Gastroesophageal sphincter (tissue), 4 donors: Measurements from ENCODE around the gene NUP93. TPM values are rescaled to one million over a fixed set of nuclear protein-coding genes. Genes with fewer than 3 reads are reported as not detected.

ENCODE experiments used
- ATAC-seq: fragments of 150-250 bp; one replicate; pipeline ENCODE4 v1.9.1; 2016; ENCODE audit warnings: mild to moderate bottlenecking, moderate library complexity
- H3K27ac ChIP-seq, 4 donors: fragments of 200-600 bp; sonication (generic) in 3 of 4; 1 replicate in 3 of 4; 2 replicates in 1 of 4; pipeline ENCODE4 v1.5.1; 2016 to 2019
- H3K27me3 ChIP-seq: fragments of 200-600 bp; sonication (generic); one replicate; pipeline ENCODE4 v1.5.1; 2019
- H3K36me3 ChIP-seq, 2 donors: fragments of 200-600 bp; sonication (generic); one replicate each; pipeline ENCODE4 v1.5.1; 2019; ENCODE audit warnings: control low read depth in 1 of 2
- H3K4me1 ChIP-seq, 3 donors: fragments of 200-600 bp; sonication (generic); 1 replicate in 2 of 3; 2 replicates in 1 of 3; pipeline ENCODE4 v1.5.1; 2016 to 2019; ENCODE audit warnings: control low read depth in 2 of 3
- H3K4me3 ChIP-seq, 2 donors: fragments of 200-600 bp; sonication (generic); one replicate each; pipeline ENCODE4 v1.5.1; 2019; ENCODE audit warnings: mild to moderate bottlenecking in 1 of 2, moderate library complexity in 1 of 2
- H3K9me3 ChIP-seq, 3 donors: fragments of 200-600 bp; sonication (generic); one replicate each; pipeline ENCODE4 v1.5.1; 2017 to 2019; ENCODE audit warnings: control low read depth in 2 of 3
- CTCF ChIP-seq, 4 experiments: fragments of 200-600 bp in 2 of 4; fragments of 450-650 bp in 2 of 4; sonication (generic) in 1 of 4; IDR thresholded peaks; one replicate each; pipeline ENCODE4 v1.5.1; 2017 to 2019; ENCODE audit warnings: antibody characterized with exemption in 4 of 4, mild to moderate bottlenecking in 2 of 4, moderate library complexity in 2 of 4
- EP300 ChIP-seq: sonication (generic); formaldehyde crosslinking; IDR thresholded peaks from one replicate; pipeline ENCODE4 v1.6.1; 2017; ENCODE audit warnings: antibody characterized with exemption, mild to moderate bottlenecking
- POLR2A ChIP-seq, 2 donors: fragments of 450-650 bp; IDR thresholded peaks; one replicate each; pipeline ENCODE4 v1.6.1; 2017; ENCODE audit warnings: antibody characterized with exemption in 2 of 2, mild to moderate bottlenecking in 2 of 2, moderate library complexity in 1 of 2
- POLR2AphosphoS5 ChIP-seq: sonication (generic); formaldehyde crosslinking; IDR thresholded peaks from one replicate; pipeline ENCODE4 v1.6.1; 2017; ENCODE audit warnings: antibody characterized with exemption
- WGBS, 2 donors: methylation state at CpG; one replicate each; pipeline ENCODE4 v1.1.5; 2018; ENCODE audit warnings: low coverage in 1 of 2; 5-methylcytosine and 5-hydroxymethylcytosine counted together
- total RNA-seq, 4 donors: library from RNA; depleted of rRNA; stranded (reverse); fragments of >200 nt; gene quantifications; one replicate each; pipeline ENCODE4 v1.1.0, GENCODE V29; 2016

Gene NUP93
- total RNA-seq, 4 donors from 2014 or later = 37.6 to 39.3 (median 38.9) TPM

- no peak for ATAC-seq
- Histone ChIP-seq H3K36me3 (no peaks in the 10 kb centered on the region), H3K27ac (no peak overlapping the region), H3K9me3 (no peaks in the 10 kb centered on the region), H3K4me1 (peaks cover 5 to 25% (median 5%) of the 10 kb centered on the region in 3 donors), H3K4me3 (no peak overlapping the region), H3K27me3 (no peaks in the 10 kb centered on the region)
- no peak for TF ChIP-seq CTCF (IDR thresholded peaks at IDR 0.05)
- TF ChIP-seq POLR2AphosphoS5 = no peak
- TF ChIP-seq POLR2A (IDR thresholded peaks at IDR 0.05) = no peak
- TF ChIP-seq EP300 = no peak
- WGBS, 2 donors = 17 to 72% methylated on average over 1 to 4 of the region's 4 CpGs
These were observed 45.2 kb downstream of the NUP93 start for GRCh38 chr16:56775162-56775561.

GRCh38 chr16:56776562-56776961, 46.6 kb downstream of the NUP93 start:
- Histone ChIP-seq H3K4me3 (no peak overlapping the region), H3K4me1 (peaks cover 3 to 21% (median 5%) of the 10 kb centered on the region in 3 donors), H3K27ac (peak overlapping the region in 2 of 4 donors; percentile 4 to 11), H3K36me3 (no peaks in the 10 kb centered on the region), H3K9me3 (no peaks in the 10 kb centered on the region), H3K27me3 (no peaks in the 10 kb centered on the region)
- 0 to 17% methylated on average over 1 of the region's 1 CpG for WGBS, 2 donors
- ATAC-seq = peak; percentile 51
- TF ChIP-seq CTCF (IDR thresholded peaks at IDR 0.05) (no peak), EP300 (no peak), POLR2A (IDR thresholded peaks at IDR 0.05) (no peak), POLR2AphosphoS5 (peak; percentile 57)

- Histone ChIP-seq H3K27me3 (no peaks in the 10 kb centered on the region), H3K36me3 (no peaks in the 10 kb centered on the region), H3K9me3 (no peaks in the 10 kb centered on the region), H3K4me1 (peaks cover 0 to 16% (median 5%) of the 10 kb centered on the region in 3 donors), H3K27ac (peak overlapping the region in 1 of 4 donors; percentile 4), H3K4me3 (no peak overlapping the region)
- TF ChIP-seq CTCF (IDR thresholded peaks at IDR 0.05) (no peak), EP300 (no peak), POLR2A (IDR thresholded peaks at IDR 0.05) (no peak), POLR2AphosphoS5 (no peak)
- no peak for ATAC-seq
- 59% methylated on average over 4 to 5 of the region's 5 CpGs for WGBS, 2 donors
These were observed 47.1 kb downstream of the NUP93 start for GRCh38 chr16:56777001-56777400.

- no peak for ATAC-seq
These were observed 47.6 kb downstream of the NUP93 start for GRCh38 chr16:56777482-56777881.

More at GRCh38 chr16:56777482-56777881, 47.6 kb downstream of the NUP93 start:
- WGBS, 2 donors = 83% methylated on average over 1 of the region's 5 CpGs; no CpG with 5 or more reads in 1 of the 2 donors
- Histone ChIP-seq H3K27me3 (no peaks in the 10 kb centered on the region), H3K27ac (peak overlapping the region in 1 of 4 donors; percentile 4), H3K36me3 (no peaks in the 10 kb centered on the region), H3K4me1 (peaks cover 0 to 14% (median 5%) of the 10 kb centered on the region in 3 donors), H3K4me3 (no peak overlapping the region), H3K9me3 (no peaks in the 10 kb centered on the region)
- TF ChIP-seq POLR2A (IDR thresholded peaks at IDR 0.05) (no peak), EP300 (no peak), CTCF (IDR thresholded peaks at IDR 0.05) (no peak), POLR2AphosphoS5 (no peak)
